Stomach (tissue), 9 donors: ENCODE data around the gene ERC1. TPM values are rescaled to one million over a fixed set of nuclear protein-coding genes. Genes with fewer than 3 reads are reported as not detected.

Source experiments
- DNase-seq, 2 donors: peaks; one replicate each; pipeline versions ENCODE4 v3.0.0 to v3.0.0-alpha.2; 2013 to 2019
- H3K27ac ChIP-seq, 5 donors: fragments of 200-600 bp in 4 of 5; sonication (generic) in 4 of 5; one replicate each; pipeline ENCODE4 v1.5.1; 2013 to 2019; ENCODE audit warnings: mild to moderate bottlenecking in 1 of 5, moderate library complexity in 1 of 5
- H3K27me3 ChIP-seq, 3 donors: fragments of 200-600 bp; sonication (generic); one replicate each; pipeline ENCODE4 v1.5.1; 2017 to 2019; ENCODE audit warnings: mixed run types in 1 of 3
- H3K36me3 ChIP-seq, 4 donors: fragments of 200-600 bp; sonication (generic); 1 replicate in 3 of 4; 2 replicates in 1 of 4; pipeline ENCODE4 v1.5.1; 2016 to 2019
- H3K4me1 ChIP-seq, 4 donors: fragments of 200-600 bp; sonication (generic); one replicate each; pipeline ENCODE4 v1.5.1; 2016 to 2019
- H3K4me3 ChIP-seq, 4 donors: fragments of 200-600 bp; sonication (generic) in 3 of 4; one replicate each; pipeline ENCODE4 v1.5.1; 2016 to 2019; ENCODE audit warnings: mild to moderate bottlenecking in 1 of 4
- H3K9me3 ChIP-seq, 4 donors: fragments of 200-600 bp; sonication (generic); one replicate each; pipeline ENCODE4 v1.5.1; 2016 to 2019
- CTCF ChIP-seq, 7 experiments: fragments of 450-650 bp in 4 of 7; fragments of 200-600 bp in 3 of 7; sonication (generic) in 3 of 7; IDR thresholded peaks; one replicate each; pipeline ENCODE4 v1.5.1; 2016 to 2019; ENCODE audit warnings: antibody characterized with exemption in 7 of 7, control low read depth in 2 of 7, mild to moderate bottlenecking in 1 of 7
- EP300 ChIP-seq: sonication (generic); formaldehyde crosslinking; IDR thresholded peaks from one replicate; pipeline ENCODE4 v1.6.1; 2017; ENCODE audit warnings: antibody characterized with exemption
- POLR2A ChIP-seq, 4 donors: fragments of 450-650 bp; IDR thresholded peaks; one replicate each; pipeline ENCODE4 v1.6.1; 2016; ENCODE audit warnings: antibody characterized with exemption in 4 of 4, control low read depth in 2 of 4, mild to moderate bottlenecking in 1 of 4, moderate library complexity in 1 of 4
- POLR2AphosphoS5 ChIP-seq, 3 donors: sonication (generic); formaldehyde crosslinking; IDR thresholded peaks; one replicate each; pipeline ENCODE4 v1.6.1; 2016; ENCODE audit warnings: antibody characterized with exemption in 3 of 3
- WGBS, 5 donors: extraction: QIAGEN DNeasy Blood & Tissue Kit in 3 of 5; methylation state at CpG; one replicate each; pipeline versions ENCODE4 v1.1.5 to v1.1.7; 2013 to 2018; 5-methylcytosine and 5-hydroxymethylcytosine counted together
- intact Hi-C: fragments of 100-400 bp; cut with DNase I; formaldehyde crosslinking; loops from one replicate; pipeline ENCODE4 v1.15.1; 2023; ENCODE audit warnings: low total_unique reads
- polyA plus RNA-seq, 3 donors: library from polyadenylated mRNA; stranded (reverse); fragments of 200-250 nt; gene quantifications; one replicate each; pipeline ENCODE4 v1.2.3, GENCODE V29; 2013
- total RNA-seq, 5 donors: library from RNA; depleted of rRNA; stranded (reverse); fragments of >200 nt; gene quantifications; one replicate each; pipeline versions ENCODE4 v1.1.0 to v1.2.3, GENCODE V29; 2014 to 2016
- donor health status: healthy with polysubstance abuse.
- donor health status: Bipolar disorder and iron deficiency.
- donor health status: healthy.

Gene ERC1
- total and polyA plus RNA-seq, 8 donors, result 3.8 to 69.4 (median 51.6) TPM

- Histone ChIP-seq H3K27me3 (no peaks in the 10 kb centered on the region), H3K4me1 (no peaks in the 10 kb centered on the region), H3K9me3 (no peaks in the 10 kb centered on the region), H3K4me3 (no peak overlapping the region), H3K36me3 (no peaks in the 10 kb centered on the region), H3K27ac (no peak overlapping the region)
- intact Hi-C loops, result no loop called here
- 85 to 91% (median 87%) methylated on average over 4 of the region's 4 CpGs for WGBS, 5 donors
- TF ChIP-seq POLR2AphosphoS5 (IDR thresholded peaks at IDR 0.05) (no peak), EP300 (no peak), CTCF (IDR thresholded peaks at IDR 0.05) (no peak), POLR2A (IDR thresholded peaks at IDR 0.05) (no peak)
- no peak for DNase-seq
Observed at GRCh38 chr12:1344245-1344644, 353.2 kb downstream of the ERC1 start.

GRCh38 chr12:1346126-1346525 is 355.1 kb downstream of the ERC1 start:
- DNase-seq, result no peak
- no peaks in the 10 kb centered on the region for H3K27me3 ChIP-seq
- no peak overlapping the region for H3K27ac ChIP-seq
- no peaks in the 10 kb centered on the region for H3K36me3 ChIP-seq
- WGBS, 5 donors, result 85 to 95% (median 92%) methylated on average over 1 of the region's 1 CpG
- no peaks in the 10 kb centered on the region for H3K9me3 ChIP-seq
- TF ChIP-seq POLR2A (IDR thresholded peaks at IDR 0.05), result no peak
- no peak for TF ChIP-seq CTCF (IDR thresholded peaks at IDR 0.05)
- TF ChIP-seq POLR2AphosphoS5 (IDR thresholded peaks at IDR 0.05), result no peak
- TF ChIP-seq EP300, result no peak
- peaks cover 0 to 12% (median 5%) of the 10 kb centered on the region in 4 donors for H3K4me1 ChIP-seq
- intact Hi-C loops, result no loop called here
- H3K4me3 ChIP-seq, result no peak overlapping the region

GRCh38 chr12:1347294-1347693 is 356.3 kb downstream of the ERC1 start:
- intact Hi-C loops, result no loop called here
- DNase-seq, result no peak
- Histone ChIP-seq H3K9me3 (no peaks in the 10 kb centered on the region), H3K4me1 (peaks cover 0 to 12% (median 5%) of the 10 kb centered on the region in 4 donors), H3K36me3 (no peaks in the 10 kb centered on the region), H3K27ac (no peak overlapping the region), H3K27me3 (no peaks in the 10 kb centered on the region), H3K4me3 (no peak overlapping the region)
- TF ChIP-seq EP300 (no peak), POLR2AphosphoS5 (IDR thresholded peaks at IDR 0.05) (no peak), CTCF (IDR thresholded peaks at IDR 0.05) (no peak), POLR2A (IDR thresholded peaks at IDR 0.05) (no peak)

GRCh38 chr12:1348606-1349005 is 357.6 kb downstream of the ERC1 start:
- Histone ChIP-seq H3K4me3 (no peak overlapping the region), H3K36me3 (no peaks in the 10 kb centered on the region), H3K27ac (no peak overlapping the region), H3K4me1 (peaks cover 0 to 12% (median 5%) of the 10 kb centered on the region in 4 donors), H3K27me3 (no peaks in the 10 kb centered on the region), H3K9me3 (no peaks in the 10 kb centered on the region)
- intact Hi-C loops, result no loop called here
- no peak for DNase-seq
- WGBS, 5 donors, result 86 to 97% (median 95%) methylated on average over 6 of the region's 6 CpGs
- TF ChIP-seq POLR2A (IDR thresholded peaks at IDR 0.05) (no peak), POLR2AphosphoS5 (IDR thresholded peaks at IDR 0.05) (no peak), EP300 (no peak), CTCF (IDR thresholded peaks at IDR 0.05) (no peak)
